H1 (cell line): ENCODE results near the gene NGEF. TPM values are rescaled to one million over a fixed set of nuclear protein-coding genes. Genes with fewer than 3 reads are reported as not detected.

Source experiments
- CTCF ChIA-PET: fragments of 300-600 bp; sonication (Branson Sonifier 250); formaldehyde crosslinking; loops from one replicate; lab custom pipeline; 2021; ENCODE audit not compliant: partially characterized antibody; lab: Charles Lee
- POLR2A ChIA-PET: fragments of 300-600 bp; sonication (Branson Sonifier 250); formaldehyde crosslinking; loops from one replicate; lab custom pipeline; 2021; ENCODE audit warnings: inconsistent platforms; ENCODE audit not compliant: partially characterized antibody; lab: Charles Lee
- DNase-seq, 2 experiments: peaks; one replicate each; pipeline versions ENCODE4 v3.0.0 to v3.0.0-alpha.2; 2010 to 2022; ENCODE audit warnings: low spot score in 2 of 2, low read depth in 1 of 2, mixed read lengths in 1 of 2
- FAIRE-seq: peaks from 2 replicates; lab custom pipeline; 2011; peaks lifted over from hg19 to GRCh38; lab: Jason Lieb, UNC
- H2AFZ ChIP-seq: 2 replicates; pipeline ENCODE4 v1.8.1; 2012; ENCODE audit warnings: low read length, inconsistent platforms
- H2AK5ac ChIP-seq: 2 replicates; pipeline ENCODE4 v1.6.1; 2013; ENCODE audit warnings: low read depth, low read length
- H2BK120ac ChIP-seq: replicated peaks from 2 replicates; pipeline ENCODE3; 2013; ENCODE audit warnings: low read depth, low read length, inconsistent platforms
- H2BK12ac ChIP-seq: 2 replicates; pipeline ENCODE4 v1.6.1; 2013; ENCODE audit warnings: low read depth, low read length
- H2BK15ac ChIP-seq: 2 replicates; pipeline ENCODE4 v1.6.1; 2013; ENCODE audit warnings: low read length
- H2BK20ac ChIP-seq: 2 replicates; pipeline ENCODE4 v1.6.1; 2013; ENCODE audit warnings: low read length
- H2BK5ac ChIP-seq: 2 replicates; pipeline ENCODE4 v1.6.1; 2013; ENCODE audit warnings: low read depth, low read length
- H3K14ac ChIP-seq: 2 replicates; pipeline ENCODE4 v1.6.1; 2013; ENCODE audit warnings: inconsistent platforms; ENCODE audit not compliant: insufficient read length
- H3K18ac ChIP-seq: 2 replicates; pipeline ENCODE4 v1.6.1; 2013; ENCODE audit warnings: low read length; ENCODE audit errors: extremely low read depth
- H3K23ac ChIP-seq: 2 replicates; pipeline ENCODE4 v1.6.1; 2013; ENCODE audit warnings: inconsistent platforms; ENCODE audit not compliant: insufficient read length
- H3K23me2 ChIP-seq: 2 replicates; pipeline ENCODE4 v1.6.1; 2013; ENCODE audit warnings: low read depth, low read length
- H3K27ac ChIP-seq: 2 replicates; pipeline ENCODE4 v1.6.1; 2011; ENCODE audit warnings: low read depth, low read length, inconsistent platforms
- H3K27me3 ChIP-seq, 4 experiments: replicated peaks in 1 of 4; 1 replicate in 1 of 4; 2 replicates in 3 of 4; pipeline versions ENCODE4 v1.6.1 to v1.8.1; 2011 to 2013; ENCODE audit warnings: low read length in 3 of 4, mild to moderate bottlenecking in 3 of 4, inconsistent platforms in 2 of 4, mixed read lengths in 2 of 4, moderate library complexity in 1 of 4; ENCODE audit not compliant: control insufficient read depth in 3 of 4, insufficient read depth in 3 of 4; ENCODE audit errors: extremely low read depth in 1 of 4
- H3K36me3 ChIP-seq, 4 experiments: 2 replicates each; pipeline versions ENCODE4 v1.6.1 to v1.8.1; 2011 to 2013; ENCODE audit warnings: mild to moderate bottlenecking in 4 of 4, low read length in 3 of 4, moderate library complexity in 2 of 4, control low read depth in 1 of 4, inconsistent platforms in 1 of 4; ENCODE audit not compliant: insufficient read depth in 4 of 4, control insufficient read depth in 2 of 4
- H3K4ac ChIP-seq: replicated peaks from 2 replicates; pipeline ENCODE3; 2013; ENCODE audit warnings: low read length, low read depth, mixed read lengths, inconsistent platforms; ENCODE audit not compliant: insufficient read length
- H3K4me1 ChIP-seq, 4 experiments: replicated peaks in 1 of 4; 1 replicate in 1 of 4; 2 replicates in 3 of 4; pipeline versions ENCODE4 v1.6.1 to v1.8.1; 2011 to 2013; ENCODE audit warnings: low read length in 3 of 4, inconsistent platforms in 2 of 4, mixed read lengths in 1 of 4; ENCODE audit not compliant: insufficient read depth in 4 of 4, control insufficient read depth in 3 of 4
- H3K4me2 ChIP-seq, 2 experiments: 2 replicates each; pipeline versions ENCODE4 v1.6.1 to v1.8.1; 2011 to 2013; ENCODE audit warnings: low read depth in 2 of 2, low read length in 2 of 2, control low read depth in 1 of 2, inconsistent platforms in 1 of 2, mild to moderate bottlenecking in 1 of 2; ENCODE audit not compliant: insufficient read depth in 1 of 2
- H3K4me3 ChIP-seq, 4 experiments: fragments of 200-600, 300-600 bp in 1 of 4; sonication (generic), shearing (Covaris generic), sonication (Bioruptor Twin) in 1 of 4; 2 replicates each; pipeline versions ENCODE4 v1.5.1 to v1.8.1; 2011 to 2016; ENCODE audit warnings: low read length in 4 of 4, low read depth in 3 of 4, control low read depth in 2 of 4, inconsistent platforms in 2 of 4, mild to moderate bottlenecking in 2 of 4, mixed read lengths in 1 of 4, moderate library complexity in 1 of 4; ENCODE audit not compliant: insufficient read depth in 2 of 4; ENCODE audit errors: extremely low read depth in 1 of 4
- H3K56ac ChIP-seq: replicated peaks from 2 replicates; pipeline ENCODE3; 2013; ENCODE audit warnings: low read depth, mild to moderate bottlenecking, mixed read lengths, low read length, inconsistent platforms; ENCODE audit not compliant: insufficient read length
- H3K79me1 ChIP-seq: 2 replicates; pipeline ENCODE4 v1.6.1; 2013; ENCODE audit warnings: low read depth, low read length, control low read depth
- H3K79me2 ChIP-seq, 2 experiments: 2 replicates each; pipeline versions ENCODE4 v1.6.1 to v1.8.1; 2012 to 2013; ENCODE audit warnings: low read length in 2 of 2, mild to moderate bottlenecking in 2 of 2, inconsistent platforms in 1 of 2; ENCODE audit not compliant: insufficient read depth in 2 of 2, control insufficient read depth in 1 of 2
- H3K9ac ChIP-seq, 4 experiments: replicated peaks in 1 of 4; 1 replicate in 1 of 4; 2 replicates in 3 of 4; pipeline versions ENCODE4 v1.6.1 to v1.8.1; 2011 to 2013; ENCODE audit warnings: low read depth in 3 of 4, low read length in 3 of 4, control low read depth in 2 of 4, mild to moderate bottlenecking in 2 of 4, moderate library complexity in 2 of 4, inconsistent platforms in 1 of 4; ENCODE audit errors: extremely low read depth in 1 of 4
- H3K9me3 ChIP-seq, 2 experiments: 2 replicates each; pipeline versions ENCODE4 v1.6.1 to v1.8.1; 2012 to 2013; ENCODE audit warnings: mild to moderate bottlenecking in 2 of 2, moderate library complexity in 2 of 2, control low read depth in 1 of 2, inconsistent platforms in 1 of 2, low read depth in 1 of 2, low read length in 1 of 2, mixed read lengths in 1 of 2; ENCODE audit not compliant: insufficient read depth in 2 of 2
- H4K20me1 ChIP-seq, 2 experiments: replicated peaks in 1 of 2; 2 replicates each; pipeline versions ENCODE3 to v1.8.1; 2011 to 2013; ENCODE audit warnings: inconsistent platforms in 2 of 2, low read length in 2 of 2, mild to moderate bottlenecking in 1 of 2; ENCODE audit not compliant: insufficient read depth in 2 of 2, control insufficient read depth in 1 of 2
- H4K5ac ChIP-seq: 2 replicates; pipeline ENCODE4 v1.6.1; 2013; ENCODE audit warnings: low read length, low read depth, mixed read lengths, inconsistent platforms; ENCODE audit not compliant: insufficient read length
- H4K8ac ChIP-seq: 2 replicates; pipeline ENCODE4 v1.8.0; 2013; ENCODE audit warnings: mild to moderate bottlenecking, moderate library complexity, low read length, inconsistent platforms; ENCODE audit not compliant: insufficient read depth; ENCODE audit errors: extremely low read depth
- H4K91ac ChIP-seq: replicated peaks from 2 replicates; pipeline ENCODE3; 2013; ENCODE audit warnings: low read length, mixed read lengths, inconsistent platforms; ENCODE audit not compliant: insufficient read length
- CBX5 ChIP-seq: fragments of 300-800, 300-1000 bp; sonication (generic); IDR thresholded peaks from 2 replicates; pipeline ENCODE4 v1.7.1; 2016; ENCODE audit warnings: antibody characterized with exemption, low read length, low read depth
- CTBP2 ChIP-seq: IDR thresholded peaks from 2 replicates; pipeline ENCODE4 v1.7.0; 2011; ENCODE audit warnings: borderline replicate concordance, mild to moderate bottlenecking, moderate library complexity, mixed read lengths, low read length; ENCODE audit not compliant: insufficient read depth, insufficient read length
- FOSL1 ChIP-seq: IDR thresholded peaks from 2 replicates; pipeline ENCODE4 v1.6.1; 2011; ENCODE audit warnings: mild to moderate bottlenecking, low read depth, low read length, moderate library complexity; ENCODE audit not compliant: insufficient read depth
- MAFK ChIP-seq: IDR thresholded peaks from 2 replicates; pipeline ENCODE4 v1.6.1; 2012; ENCODE audit warnings: low read depth, mild to moderate bottlenecking, improper control_type of control experiment, low read length
- RBBP5 ChIP-seq: IDR thresholded peaks from 2 replicates; pipeline ENCODE4 v1.7.1; 2012; ENCODE audit warnings: low read depth, mild to moderate bottlenecking, inconsistent platforms, low read length, moderate library complexity, borderline replicate concordance
- SAP30 ChIP-seq: fragments of 300-600 bp; sonication (generic); IDR thresholded peaks from 2 replicates; pipeline ENCODE4 v1.7.1; 2012; ENCODE audit warnings: low read length, moderate library complexity, mild to moderate bottlenecking, inconsistent platforms; ENCODE audit not compliant: insufficient read depth, insufficient replicate concordance
- SP1 ChIP-seq: IDR thresholded peaks from 2 replicates; pipeline ENCODE4 v1.6.1; 2011; ENCODE audit warnings: low read depth, low read length
- SRF ChIP-seq: IDR thresholded peaks from 2 replicates; pipeline ENCODE4 v1.6.1; 2011; ENCODE audit warnings: mild to moderate bottlenecking, low read depth, low read length, moderate library complexity
- WGBS, 2 experiments: shearing (Covaris generic) in 1 of 2; methylation state at CpG; one replicate each; pipeline versions ENCODE4 v1.1.6 to v1.1.7; 2013 to 2015; ENCODE audit warnings: low lambda C conversion rate in 2 of 2, mixed read lengths in 2 of 2, inconsistent platforms in 1 of 2, low coverage in 1 of 2, missing lambda C conversion rate in 1 of 2; ENCODE audit not compliant: insufficient replicate concordance in 2 of 2, insufficient coverage in 1 of 2, insufficient read length in 1 of 2; ENCODE audit errors: extremely low coverage in 1 of 2, missing lambda C conversion rate in 1 of 2; 5-methylcytosine and 5-hydroxymethylcytosine counted together
- polyA plus RNA-seq, 7 experiments: library from polyadenylated mRNA; depleted of rRNA in 3 of 7; stranded (reverse) in 5 of 7; unstranded in 2 of 7; fragments of >200 nt in 5 of 7; fragments of 200-250 nt in 2 of 7; gene quantifications; 1 replicate in 5 of 7; 2 replicates in 1 of 7; 4 replicates in 1 of 7; pipeline versions ENCODE4 v1.2.1 to v1.2.3, GENCODE V29; 2011 to 2013; ENCODE audit warnings: missing spikeins in 2 of 7, mixed read lengths in 2 of 7
- total RNA-seq: library from RNA; stranded (reverse); fragmentation: NEBNext Ultra II Directional; extraction: Animal tissue kit (Norgen Biotek cat#: 25700); gene quantifications from 2 replicates; pipeline ENCODE4 v1.2.1, GENCODE V29; 2021

NGEF gene
- total and polyA plus RNA-seq, 2 of the 8 experiments (the other 6 are each of a cell fraction or from before 2014, with no cell fraction given) = 2.7 to 3.2 TPM

DNA sequence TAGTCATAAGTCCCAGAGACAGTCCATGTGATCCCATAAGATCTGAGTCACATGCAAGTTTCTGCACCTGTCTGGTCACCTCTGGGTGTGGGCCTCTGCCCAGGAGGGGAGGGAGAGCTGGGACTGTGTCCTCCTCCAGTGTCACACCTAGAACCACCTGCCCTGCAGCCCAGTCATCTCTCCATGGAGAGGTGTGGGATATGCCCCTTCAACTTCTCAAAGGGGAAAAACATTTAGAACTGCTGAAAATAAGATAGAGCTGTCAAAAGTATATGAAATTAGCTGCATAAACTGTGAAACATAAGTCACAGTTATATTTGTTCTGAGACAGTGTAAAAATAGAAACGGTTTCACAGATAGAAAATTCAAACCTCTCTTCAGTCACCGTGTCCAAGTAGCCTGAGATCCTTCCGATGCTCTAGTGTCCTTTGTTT, 55.4 kb downstream of the NGEF start:
- H3K79me2 ChIP-seq = no peaks in the 10 kb centered on the region
- H4K8ac ChIP-seq = no peak overlapping the region

More for the DNA sequence above, 55.4 kb downstream of the NGEF start:
- Histone ChIP-seq H3K36me3 (no peaks in the 10 kb centered on the region), H3K9me3 (peaks cover 0 to 8% of the 10 kb centered on the region in 2 experiments; a peak in 1 of 4 replicates), H2BK15ac (no peak overlapping the region), H2BK12ac (no peak overlapping the region), H3K4me3 (no peak overlapping the region), H3K9ac (no peak overlapping the region), H2AFZ (no peak overlapping the region), H2AK5ac (no peak overlapping the region), H3K27ac (no peak overlapping the region), H3K14ac (no peak overlapping the region), H3K4ac (no peak overlapping the region), H3K56ac (no peak overlapping the region), H4K20me1 (no peaks in the 10 kb centered on the region), H3K18ac (no peak overlapping the region), H3K23me2 (no peaks in the 10 kb centered on the region), H2BK120ac (no peak overlapping the region), H3K79me1 (no peaks in the 10 kb centered on the region), H2BK20ac (no peak overlapping the region), H3K27me3 (no peaks in the 10 kb centered on the region), H3K23ac (no peak overlapping the region), H3K4me2 (no peak overlapping the region), H3K4me1 (no peaks in the 10 kb centered on the region), H4K5ac (no peak overlapping the region), H2BK5ac (no peak overlapping the region), H4K91ac (no peak overlapping the region)
- DNase-seq = no peak
- no peak for FAIRE-seq
- POLR2A ChIA-PET = no interaction called here
- TF ChIP-seq RBBP5 (no peak), FOSL1 (no peak), CBX5 (no peak), MAFK (no peak), CTBP2 (no peak), SP1 (no peak), SRF (no peak), SAP30 (no peak)
- CTCF ChIA-PET = interaction anchor here (0.9 to 2.1 kb wide), 3 partner anchors 24 to 96 kb away, joined by 3 to 8 read pairs (median 5); no protein-coding TSS in a partner anchor
- 83% methylated on average over 3 of the region's 3 CpGs; no CpG with 5 or more reads in 1 of the 2 experiments for WGBS, 2 experiments
